Ovary (tissue), 3 donors: ENCODE measurements around the gene KRT86.

Source experiments
- CTCF ChIP-seq, 3 donors: fragments of 450-650 bp in 2 of 3; fragments of 200-600 bp in 1 of 3; IDR thresholded peaks; one replicate each; pipeline versions ENCODE4 v1.5.1 to v1.8.0; 2016 to 2022; ENCODE audit warnings: antibody characterized with exemption in 3 of 3, mild to moderate bottlenecking in 1 of 3
- POLR2A ChIP-seq: fragments of 450-650 bp; IDR thresholded peaks from one replicate; pipeline ENCODE4 v1.6.1; 2017; ENCODE audit warnings: antibody characterized with exemption, mild to moderate bottlenecking, moderate library complexity
- donor health status: DM: no; HTN: no; CAD: no.

DNA sequence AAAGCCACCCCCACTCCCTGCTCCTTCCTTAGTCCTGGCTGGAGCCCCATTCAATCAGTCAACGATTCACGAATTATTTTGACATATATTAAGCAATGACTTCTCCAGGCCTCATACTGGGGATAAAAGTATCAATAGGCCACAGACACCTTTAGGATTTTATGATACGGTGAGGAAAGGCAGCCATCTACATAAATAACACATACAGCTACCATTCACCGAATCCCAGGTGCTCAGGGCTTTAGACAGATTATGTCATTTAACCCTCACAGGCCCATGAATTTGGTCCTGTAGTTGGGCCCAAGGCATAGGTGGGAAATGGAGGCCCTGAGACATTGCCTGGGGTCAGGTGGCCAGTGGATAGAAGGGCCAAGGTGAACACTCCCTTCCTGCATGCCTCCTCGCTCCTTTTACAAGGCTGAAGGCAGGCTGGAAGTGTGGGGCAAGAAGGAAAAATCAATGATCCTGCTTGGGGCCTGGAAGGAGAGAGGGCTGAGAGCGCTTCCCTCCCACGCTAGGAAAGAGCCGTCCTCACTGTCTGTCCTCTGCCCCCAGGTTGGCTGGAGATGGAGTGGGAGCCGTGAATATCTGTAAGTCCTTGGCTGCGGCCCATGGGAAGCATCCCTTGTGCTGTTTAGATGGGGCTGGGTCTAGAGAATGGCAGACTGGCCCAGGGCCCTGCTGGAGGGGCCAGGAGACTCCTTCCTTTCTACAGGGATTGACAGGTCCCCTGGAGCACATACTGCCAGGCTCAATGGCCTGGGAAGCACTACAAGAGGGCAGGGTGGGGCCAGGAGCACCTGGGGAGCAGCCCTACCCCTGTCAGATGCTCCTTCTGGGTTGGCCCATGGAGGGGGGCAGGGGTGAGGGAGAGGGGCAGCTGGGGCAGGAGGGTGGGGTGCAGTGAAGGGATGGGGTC, 26.6 kb upstream of the KRT86 start:
- no peak for TF ChIP-seq POLR2A
- no peak for TF ChIP-seq CTCF (IDR thresholded peaks at IDR 0.05)
